ENCODE results near the gene CHMP2A. TPM values are rescaled to one million over a fixed set of nuclear protein-coding genes. Genes with fewer than 3 reads are reported as not detected.

Gene CHMP2A
- total RNA-seq, 1 experiment from 2014 or later, result 191 TPM

DNA sequence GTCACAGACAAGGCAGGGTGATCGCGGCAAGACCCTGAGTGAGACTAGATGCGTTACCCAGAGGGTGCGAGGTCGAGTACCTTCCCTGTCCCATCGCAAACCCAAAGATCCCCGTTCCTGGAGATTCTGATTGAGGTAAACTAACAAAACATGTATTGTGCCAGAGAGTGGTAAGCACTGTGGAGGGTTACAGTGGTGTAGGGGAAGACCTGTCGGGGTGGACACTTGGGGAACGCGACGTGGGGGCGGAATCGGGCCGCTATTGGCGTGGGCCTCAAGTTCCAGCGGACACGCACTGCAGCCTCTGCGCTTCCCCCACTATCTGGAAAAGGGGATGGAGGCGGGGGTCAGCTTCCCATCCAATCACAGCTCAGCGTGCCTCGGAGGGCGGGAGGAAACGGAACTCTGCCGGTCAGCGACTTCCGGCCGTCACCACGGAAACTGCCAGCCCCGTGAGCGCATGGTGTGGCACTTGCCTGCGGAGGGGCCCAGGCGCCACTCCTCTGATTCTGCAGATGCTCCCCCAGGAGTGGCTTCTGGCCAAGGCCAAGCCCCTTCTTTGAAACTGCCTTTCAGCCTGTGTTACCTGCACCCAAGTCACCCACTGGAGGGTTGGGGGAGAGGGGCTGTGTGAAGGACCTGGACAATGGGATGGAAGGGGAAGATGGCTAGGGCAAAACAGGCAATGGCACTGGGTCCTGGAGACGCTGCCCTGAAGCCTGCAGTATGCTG, 4.5 kb upstream of the CHMP2A start:
- intact Hi-C loops (cut with micrococcal nuclease; ENCODE audit: unreplicated experiment), result no loop called here
- H3K36me3 ChIP-seq (ENCODE audit: control insufficient read depth, insufficient read depth, low read length), result no peaks in the 10 kb centered on the region; the same call in 1 of the 2 replicates
- DNase-seq (ENCODE audit: low read depth, low spot score) (peak; percentile 78), ATAC-seq (peak; percentile 63)
- no TSS peak for BruUV-seq (replicated peaks)
- peak overlapping the region; percentile 66 to 77 for H3K4me3 ChIP-seq (ENCODE audit: low read depth in 2 of 2, low read length in 2 of 2)
- H3K9me3 ChIP-seq (ENCODE audit: control insufficient read depth, insufficient read depth, low read depth, low read length), result no peaks in the 10 kb centered on the region
- peak overlapping the region; percentile 100 for H3K27ac ChIP-seq (ENCODE audit: low read length)
- ChIA-PET POLR2A (interaction anchor here (0.5 to 1.0 kb wide), 5 partner anchors 15 to 789 kb away, joined by 3 to 23 read pairs (median 3); no protein-coding TSS in a partner anchor), CTCF (interaction anchor here (0.5 to 0.8 kb wide), 2 partner anchors 39 to 51 kb away, joined by 3 read pairs; partner anchors contain the start of gene ZBTB45)
- in situ Hi-C loops (cut with HindIII; ENCODE audit: low pct_unique_long_range_greater_than_20kb, low sequenced_read_pairs), result no loop called here
- H3K4me1 ChIP-seq (ENCODE audit: control insufficient read depth, insufficient read depth, low read length), result peaks cover 32% of the 10 kb centered on the region
- TF ChIP-seq, protein P1, sequence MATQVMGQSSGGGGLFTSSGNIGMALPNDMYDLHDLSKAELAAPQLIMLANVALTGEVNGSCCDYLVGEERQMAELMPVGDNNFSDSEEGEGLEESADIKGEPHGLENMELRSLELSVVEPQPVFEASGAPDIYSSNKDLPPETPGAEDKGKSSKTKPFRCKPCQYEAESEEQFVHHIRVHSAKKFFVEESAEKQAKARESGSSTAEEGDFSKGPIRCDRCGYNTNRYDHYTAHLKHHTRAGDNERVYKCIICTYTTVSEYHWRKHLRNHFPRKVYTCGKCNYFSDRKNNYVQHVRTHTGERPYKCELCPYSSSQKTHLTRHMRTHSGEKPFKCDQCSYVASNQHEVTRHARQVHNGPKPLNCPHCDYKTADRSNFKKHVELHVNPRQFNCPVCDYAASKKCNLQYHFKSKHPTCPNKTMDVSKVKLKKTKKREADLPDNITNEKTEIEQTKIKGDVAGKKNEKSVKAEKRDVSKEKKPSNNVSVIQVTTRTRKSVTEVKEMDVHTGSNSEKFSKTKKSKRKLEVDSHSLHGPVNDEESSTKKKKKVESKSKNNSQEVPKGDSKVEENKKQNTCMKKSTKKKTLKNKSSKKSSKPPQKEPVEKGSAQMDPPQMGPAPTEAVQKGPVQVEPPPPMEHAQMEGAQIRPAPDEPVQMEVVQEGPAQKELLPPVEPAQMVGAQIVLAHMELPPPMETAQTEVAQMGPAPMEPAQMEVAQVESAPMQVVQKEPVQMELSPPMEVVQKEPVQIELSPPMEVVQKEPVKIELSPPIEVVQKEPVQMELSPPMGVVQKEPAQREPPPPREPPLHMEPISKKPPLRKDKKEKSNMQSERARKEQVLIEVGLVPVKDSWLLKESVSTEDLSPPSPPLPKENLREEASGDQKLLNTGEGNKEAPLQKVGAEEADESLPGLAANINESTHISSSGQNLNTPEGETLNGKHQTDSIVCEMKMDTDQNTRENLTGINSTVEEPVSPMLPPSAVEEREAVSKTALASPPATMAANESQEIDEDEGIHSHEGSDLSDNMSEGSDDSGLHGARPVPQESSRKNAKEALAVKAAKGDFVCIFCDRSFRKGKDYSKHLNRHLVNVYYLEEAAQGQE (IDR thresholded peaks at IDR 0.05; ENCODE audit: insufficient read depth in 1 of 2, low read depth in 2 of 2, low read length in 1 of 2), result no peak
- peak; percentile 75 for TF ChIP-seq POLR2AphosphoS5 (IDR thresholded peaks at IDR 0.05; ENCODE audit: low read depth, low read length)
- H3K27me3 ChIP-seq (ENCODE audit: control insufficient read depth, insufficient read depth, low read length), result no peaks in the 10 kb centered on the region

GRCh38 chr19:58558623-58559274, 3.8 kb upstream of the CHMP2A start:
- peak overlapping the region; percentile 100 for H3K27ac ChIP-seq (ENCODE audit: low read length)
- H3K27me3 ChIP-seq (ENCODE audit: control insufficient read depth, insufficient read depth, low read length), result no peaks in the 10 kb centered on the region
- H3K9me3 ChIP-seq (ENCODE audit: control insufficient read depth, insufficient read depth, low read depth, low read length), result no peaks in the 10 kb centered on the region
- ChIA-PET CTCF (interaction anchor here (0.5 to 0.8 kb wide), 2 partner anchors 39 to 51 kb away, joined by 3 read pairs; partner anchors contain the start of gene ZBTB45), POLR2A (interaction anchor here (0.6 to 1.0 kb wide), 5 partner anchors 12 to 398 kb away, joined by 3 to 5 read pairs (median 3); no protein-coding TSS in a partner anchor)
- DNase-seq (ENCODE audit: low read depth, low spot score) (peak; percentile 96), ATAC-seq (peak; percentile 73)
- no peaks in the 10 kb centered on the region; the same call in 1 of the 2 replicates for H3K36me3 ChIP-seq (ENCODE audit: control insufficient read depth, insufficient read depth, low read length)
- TF ChIP-seq, protein P1 (IDR thresholded peaks at IDR 0.05; ENCODE audit: insufficient read depth in 1 of 2, low read depth in 2 of 2, low read length in 1 of 2), result no peak
- TF ChIP-seq SIN3A (IDR thresholded peaks at IDR 0.05; ENCODE audit: borderline replicate concordance, insufficient read depth, low read depth, low read length) (0 out of 2 replicates have a peak, but pooled peaks have one; percentile 22), TCF7L2 (IDR thresholded peaks at IDR 0.05; ENCODE audit: low read depth, low read length) (no peak), POLR2AphosphoS5 (IDR thresholded peaks at IDR 0.05; ENCODE audit: low read depth, low read length) (peak; percentile 87)
- TF ChIP-seq, protein P2, sequence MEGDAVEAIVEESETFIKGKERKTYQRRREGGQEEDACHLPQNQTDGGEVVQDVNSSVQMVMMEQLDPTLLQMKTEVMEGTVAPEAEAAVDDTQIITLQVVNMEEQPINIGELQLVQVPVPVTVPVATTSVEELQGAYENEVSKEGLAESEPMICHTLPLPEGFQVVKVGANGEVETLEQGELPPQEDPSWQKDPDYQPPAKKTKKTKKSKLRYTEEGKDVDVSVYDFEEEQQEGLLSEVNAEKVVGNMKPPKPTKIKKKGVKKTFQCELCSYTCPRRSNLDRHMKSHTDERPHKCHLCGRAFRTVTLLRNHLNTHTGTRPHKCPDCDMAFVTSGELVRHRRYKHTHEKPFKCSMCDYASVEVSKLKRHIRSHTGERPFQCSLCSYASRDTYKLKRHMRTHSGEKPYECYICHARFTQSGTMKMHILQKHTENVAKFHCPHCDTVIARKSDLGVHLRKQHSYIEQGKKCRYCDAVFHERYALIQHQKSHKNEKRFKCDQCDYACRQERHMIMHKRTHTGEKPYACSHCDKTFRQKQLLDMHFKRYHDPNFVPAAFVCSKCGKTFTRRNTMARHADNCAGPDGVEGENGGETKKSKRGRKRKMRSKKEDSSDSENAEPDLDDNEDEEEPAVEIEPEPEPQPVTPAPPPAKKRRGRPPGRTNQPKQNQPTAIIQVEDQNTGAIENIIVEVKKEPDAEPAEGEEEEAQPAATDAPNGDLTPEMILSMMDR (IDR thresholded peaks at IDR 0.05), result no peak
- in situ Hi-C loops (cut with HindIII; ENCODE audit: low pct_unique_long_range_greater_than_20kb, low sequenced_read_pairs), result no loop called here
- no TSS peak for BruUV-seq (replicated peaks)
- peaks cover 37% of the 10 kb centered on the region for H3K4me1 ChIP-seq (ENCODE audit: control insufficient read depth, insufficient read depth, low read length)
- intact Hi-C loops (cut with micrococcal nuclease; ENCODE audit: unreplicated experiment), result no loop called here
- peak overlapping the region; percentile 66 to 77 for H3K4me3 ChIP-seq (ENCODE audit: low read depth in 2 of 2, low read length in 2 of 2)
